Suprapubic skin (tissue), 4 donors: ENCODE results near the gene TTC28. TPM values are rescaled to one million over a fixed set of nuclear protein-coding genes. Genes with fewer than 3 reads are reported as not detected.

Experiments used
- DNase-seq, 2 donors: peaks; one replicate each; pipeline ENCODE4 v3.0.0-alpha.2; 2019; ENCODE audit warnings: low spot score in 2 of 2
- H3K27ac ChIP-seq: fragments of 200-600 bp; sonication (generic); one replicate; pipeline ENCODE4 v1.5.1; 2019
- H3K27me3 ChIP-seq: fragments of 200-600 bp; sonication (generic); one replicate; pipeline ENCODE4 v1.5.1; 2019
- H3K36me3 ChIP-seq: fragments of 200-600 bp; sonication (generic); one replicate; pipeline ENCODE4 v1.5.1; 2019
- H3K4me1 ChIP-seq: fragments of 200-600 bp; sonication (generic); one replicate; pipeline ENCODE4 v1.5.1; 2019
- H3K4me3 ChIP-seq: fragments of 200-600 bp; sonication (generic); one replicate; pipeline ENCODE4 v1.5.1; 2019; ENCODE audit warnings: mild to moderate bottlenecking
- H3K9me3 ChIP-seq: fragments of 200-600 bp; sonication (generic); one replicate; pipeline ENCODE4 v1.5.1; 2019
- CTCF ChIP-seq, 2 donors: fragments of 200-600 bp in 1 of 2; fragments of 450-650 bp in 1 of 2; sonication (generic) in 1 of 2; IDR thresholded peaks; one replicate each; pipeline ENCODE4 v1.5.1; 2016 to 2019; ENCODE audit warnings: antibody characterized with exemption in 2 of 2, mild to moderate bottlenecking in 1 of 2, moderate library complexity in 1 of 2
- EP300 ChIP-seq: sonication (generic); formaldehyde crosslinking; IDR thresholded peaks from one replicate; pipeline ENCODE4 v1.6.1; 2017; ENCODE audit warnings: antibody characterized with exemption
- POLR2A ChIP-seq, 2 donors: fragments of 450-650 bp; IDR thresholded peaks; one replicate each; pipeline ENCODE4 v1.6.1; 2017; ENCODE audit warnings: antibody characterized with exemption in 2 of 2, mild to moderate bottlenecking in 2 of 2, moderate library complexity in 2 of 2
- POLR2AphosphoS5 ChIP-seq, 3 donors: sonication (generic); formaldehyde crosslinking; IDR thresholded peaks; one replicate each; pipeline ENCODE4 v1.6.1; 2017; ENCODE audit warnings: antibody characterized with exemption in 3 of 3
- WGBS: methylation state at CpG from one replicate; pipeline ENCODE4 v1.1.5; 2018; 5-methylcytosine and 5-hydroxymethylcytosine counted together
- total RNA-seq, 4 donors: library from RNA; depleted of rRNA; stranded (reverse); fragments of >200 nt; gene quantifications; one replicate each; pipeline ENCODE4 v1.1.0, GENCODE V29; 2016

The TTC28 gene
- total RNA-seq, 4 donors from 2014 or later: 8.1 to 23.1 (median 11.7) TPM

GRCh38 chr22:28585324-28585723 lies 94.3 kb downstream of the TTC28 start:
- WGBS: 96% methylated on average over 11 of the region's 11 CpGs
- no peaks in the 10 kb centered on the region for H3K36me3 ChIP-seq
- TF ChIP-seq CTCF (IDR thresholded peaks at IDR 0.05) (no peak), EP300 (no peak)
- no peak for DNase-seq
- H3K9me3 ChIP-seq: no peaks in the 10 kb centered on the region
- no peak overlapping the region for H3K27ac ChIP-seq
- no peak overlapping the region for H3K4me3 ChIP-seq
- no peaks in the 10 kb centered on the region for H3K27me3 ChIP-seq
- no peaks in the 10 kb centered on the region for H3K4me1 ChIP-seq

- H3K4me3 ChIP-seq: no peak overlapping the region
- 70% methylated on average over 3 of the region's 3 CpGs for whole genome bisulfite sequencing
- DNase-seq: no peak
- H3K9me3 ChIP-seq: no peaks in the 10 kb centered on the region
- TF ChIP-seq POLR2A (IDR thresholded peaks at IDR 0.05): no peak
- TF ChIP-seq POLR2AphosphoS5 (IDR thresholded peaks at IDR 0.05): no peak
- TF ChIP-seq CTCF (IDR thresholded peaks at IDR 0.05): no peak
- TF ChIP-seq EP300: no peak
- H3K36me3 ChIP-seq: no peaks in the 10 kb centered on the region
- H3K4me1 ChIP-seq: no peaks in the 10 kb centered on the region
- H3K27me3 ChIP-seq: no peaks in the 10 kb centered on the region
- H3K27ac ChIP-seq: no peak overlapping the region
Measured at GRCh38 chr22:28582806-28583205, 96.8 kb downstream of the TTC28 start.

- no peak for DNase-seq
- H3K4me3 ChIP-seq: no peak overlapping the region
- H3K9me3 ChIP-seq: no peaks in the 10 kb centered on the region
- H3K36me3 ChIP-seq: no peaks in the 10 kb centered on the region
- WGBS: 91% methylated on average over 8 of the region's 8 CpGs
- TF ChIP-seq POLR2AphosphoS5 (IDR thresholded peaks at IDR 0.05): no peak
- no peak for TF ChIP-seq POLR2A (IDR thresholded peaks at IDR 0.05)
- no peaks in the 10 kb centered on the region for H3K27me3 ChIP-seq
- no peak overlapping the region for H3K27ac ChIP-seq
- no peaks in the 10 kb centered on the region for H3K4me1 ChIP-seq
Measured at GRCh38 chr22:28581016-28581415, 98.6 kb downstream of the TTC28 start.

GRCh38 chr22:28576162-28576561 lies 103.5 kb downstream of the TTC28 start:
- Histone ChIP-seq H3K27me3 (no peaks in the 10 kb centered on the region), H3K36me3 (no peaks in the 10 kb centered on the region), H3K27ac (no peak overlapping the region), H3K9me3 (no peaks in the 10 kb centered on the region), H3K4me1 (no peaks in the 10 kb centered on the region), H3K4me3 (no peak overlapping the region)
- WGBS: 93% methylated on average over 3 of the region's 3 CpGs
- TF ChIP-seq EP300 (no peak), CTCF (IDR thresholded peaks at IDR 0.05) (no peak)
- DNase-seq: no peak

GRCh38 chr22:28574159-28574788 lies 105.4 kb downstream of the TTC28 start:
- H3K4me3 ChIP-seq: no peak overlapping the region
- no peaks in the 10 kb centered on the region for H3K36me3 ChIP-seq
- TF ChIP-seq CTCF (IDR thresholded peaks at IDR 0.05): no peak
- TF ChIP-seq POLR2AphosphoS5 (IDR thresholded peaks at IDR 0.05): no peak
- TF ChIP-seq EP300: no peak
- TF ChIP-seq POLR2A (IDR thresholded peaks at IDR 0.05): no peak
- H3K27ac ChIP-seq: no peak overlapping the region
- no peaks in the 10 kb centered on the region for H3K4me1 ChIP-seq
- DNase-seq: no peak
- no peaks in the 10 kb centered on the region for H3K27me3 ChIP-seq
- no peaks in the 10 kb centered on the region for H3K9me3 ChIP-seq
- whole genome bisulfite sequencing: 68% methylated on average over 4 of the region's 4 CpGs
